Central memory CD4-positive, alpha-beta T cell (primary cell): ENCODE results near the gene AKT1.

Experiments used
- DNase-seq: peaks from one replicate; pipeline ENCODE4 v3.0.0; 2022

The AKT1 gene

DNA sequence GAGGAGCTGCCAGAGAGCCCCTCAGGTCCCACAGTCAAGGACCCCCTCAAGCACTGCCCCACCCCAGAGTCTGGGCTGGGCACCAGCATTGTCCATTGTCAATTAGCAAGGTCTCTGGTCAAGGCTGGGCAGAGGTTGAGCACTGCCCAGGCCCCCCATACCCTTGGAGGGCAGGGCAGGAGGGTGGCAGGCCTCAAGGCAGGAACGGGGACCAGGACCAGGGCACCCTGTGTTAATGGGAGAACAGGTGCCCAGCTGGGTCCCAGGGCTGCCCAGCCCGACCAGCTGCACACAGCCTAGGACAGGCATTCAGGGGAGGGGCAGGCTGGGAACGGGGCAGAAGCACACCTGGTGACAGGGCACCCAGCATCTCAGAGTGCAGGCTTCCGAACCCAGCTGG is 24.2 kb downstream of the AKT1 start:
- no peak for DNase-seq

DNA sequence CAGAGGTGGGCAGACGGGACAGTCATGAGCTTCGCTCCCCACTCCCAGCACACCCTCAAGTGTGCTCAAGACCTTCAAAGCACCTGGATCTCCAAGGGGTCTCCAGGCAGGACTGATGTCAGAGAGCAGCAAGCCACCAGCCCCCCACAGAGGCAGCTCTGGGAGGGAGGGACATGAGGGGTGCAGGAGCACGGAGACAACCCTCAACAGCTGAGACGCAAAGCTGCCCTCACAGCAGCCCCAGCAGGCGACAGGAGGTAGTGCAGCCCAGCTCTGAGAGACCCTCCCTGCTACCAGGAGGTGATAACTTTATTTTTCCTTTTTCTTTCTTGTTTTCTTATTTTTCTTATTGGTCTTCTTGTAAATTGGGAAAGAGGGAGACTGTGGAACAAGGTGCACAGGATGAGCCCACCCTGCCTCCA is 24.7 kb downstream of the AKT1 start:
- no peak for DNase-seq

DNA sequence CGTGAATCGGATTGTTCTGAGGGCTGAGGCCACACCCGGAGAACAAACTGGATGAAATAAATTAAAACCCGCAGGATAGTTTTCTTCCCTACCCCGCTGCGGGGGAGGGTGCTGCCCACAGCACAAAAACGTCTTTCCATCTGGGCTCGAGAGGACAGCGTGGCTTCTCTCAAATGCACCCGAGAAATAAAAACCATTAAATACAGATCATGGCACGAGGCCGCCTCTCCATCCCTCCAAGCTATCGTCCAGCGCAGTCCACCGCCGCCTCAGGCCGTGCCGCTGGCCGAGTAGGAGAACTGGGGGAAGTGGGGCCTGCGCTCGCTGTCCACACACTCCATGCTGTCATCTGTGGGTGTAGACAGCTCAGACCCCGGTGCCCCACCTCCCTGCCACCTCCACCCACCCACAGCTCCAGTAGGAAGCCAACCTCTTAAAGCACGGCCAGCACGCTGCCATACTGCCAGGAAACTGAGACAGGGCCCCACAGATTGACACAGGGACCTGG is 25.4 kb downstream of the AKT1 start:
- no peak for DNase-seq

DNA sequence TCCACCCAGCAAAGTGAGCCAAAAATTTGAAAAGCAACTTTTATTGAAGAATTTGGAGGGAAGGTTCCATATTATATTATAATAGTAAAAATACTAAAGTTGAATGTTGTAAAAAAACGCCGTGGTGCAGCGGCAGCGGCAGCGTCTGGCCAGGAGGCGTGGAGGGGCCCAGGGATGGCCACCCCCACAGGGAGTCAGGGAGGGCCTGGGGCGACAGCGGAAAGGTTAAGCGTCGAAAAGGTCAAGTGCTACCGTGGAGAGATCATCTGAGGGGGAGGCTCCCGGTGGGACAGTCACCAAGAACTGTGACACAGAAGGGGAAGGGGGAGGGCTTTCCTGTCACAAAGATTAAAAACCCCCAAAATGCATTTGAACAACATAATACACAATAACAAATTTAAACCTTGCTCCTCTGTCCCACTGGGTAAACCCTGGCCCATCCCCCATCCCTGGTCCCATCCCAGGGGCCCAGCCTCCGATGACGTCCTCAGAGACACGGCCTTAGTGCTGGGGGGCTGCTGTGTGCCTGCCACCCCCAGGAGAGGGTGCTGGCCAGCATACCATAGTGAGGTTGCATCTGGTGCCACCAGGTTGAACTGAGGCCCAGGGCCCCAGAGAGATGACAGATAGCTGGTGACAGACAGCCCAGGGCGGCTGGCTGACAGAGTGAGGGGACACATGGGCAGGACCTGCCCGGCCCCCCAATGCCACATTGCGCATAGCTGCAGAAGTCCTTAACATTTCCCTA is 26.1 kb downstream of the AKT1 start:
- DNase-seq, result no peak

DNA sequence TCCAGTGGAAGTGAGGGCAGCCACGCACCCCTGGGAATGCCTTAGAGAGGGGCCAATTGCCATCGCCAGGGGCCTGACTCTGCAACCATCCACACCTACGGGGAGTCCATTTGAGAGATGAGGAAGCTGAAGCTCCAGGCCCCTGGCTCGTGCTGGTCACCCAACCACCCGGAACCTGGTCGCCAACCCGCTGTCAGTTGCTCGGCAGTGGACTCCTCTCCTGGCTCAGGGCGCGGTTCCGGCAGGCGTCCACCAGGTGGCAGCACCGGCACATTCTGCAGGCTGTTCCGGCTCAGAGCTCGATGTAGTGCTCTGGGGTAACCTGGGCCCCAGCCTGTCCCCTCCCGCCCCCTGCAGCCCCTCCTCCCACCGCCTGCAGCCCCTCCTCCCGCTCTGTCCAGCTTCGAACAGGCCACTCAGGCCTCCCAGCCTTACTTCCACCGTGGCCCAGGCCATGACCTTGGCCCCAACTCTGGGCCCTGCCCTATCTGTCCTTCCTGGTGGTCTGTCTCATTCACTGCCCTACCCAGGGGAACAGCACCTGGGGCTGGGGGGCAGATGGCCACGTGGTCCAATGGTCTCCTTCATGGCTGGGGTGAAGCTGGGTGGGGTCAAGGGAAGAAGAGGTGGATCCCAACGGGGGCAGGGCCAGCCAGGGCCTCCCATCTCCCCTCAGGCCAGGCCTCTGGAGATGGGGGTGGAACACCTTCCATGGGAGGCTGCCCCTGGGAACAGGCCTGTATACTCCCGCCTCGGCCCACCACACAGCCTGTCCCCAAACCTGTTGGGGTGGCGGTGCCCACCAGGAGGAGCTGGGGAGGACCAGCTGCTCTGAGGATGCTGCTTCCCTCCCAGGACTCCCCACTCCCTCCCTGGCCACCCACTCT is 26.9 kb downstream of the AKT1 start:
- DNase-seq, result peak; percentile 82

DNA sequence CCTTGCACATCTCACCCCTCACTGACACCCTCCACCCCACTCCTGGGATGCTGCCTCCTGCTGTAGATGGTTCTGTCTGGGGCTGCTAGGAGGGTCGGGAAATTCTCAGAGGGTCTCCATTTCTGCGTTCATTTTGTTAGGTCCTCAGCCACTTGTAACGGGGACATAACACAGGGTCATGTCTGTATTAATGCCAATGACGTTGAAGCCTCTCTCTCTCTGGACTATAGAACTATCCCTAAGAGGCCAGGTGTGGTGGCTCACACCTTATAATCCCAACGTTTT is 28.0 kb downstream of the AKT1 start:
- no peak for DNase-seq

DNA sequence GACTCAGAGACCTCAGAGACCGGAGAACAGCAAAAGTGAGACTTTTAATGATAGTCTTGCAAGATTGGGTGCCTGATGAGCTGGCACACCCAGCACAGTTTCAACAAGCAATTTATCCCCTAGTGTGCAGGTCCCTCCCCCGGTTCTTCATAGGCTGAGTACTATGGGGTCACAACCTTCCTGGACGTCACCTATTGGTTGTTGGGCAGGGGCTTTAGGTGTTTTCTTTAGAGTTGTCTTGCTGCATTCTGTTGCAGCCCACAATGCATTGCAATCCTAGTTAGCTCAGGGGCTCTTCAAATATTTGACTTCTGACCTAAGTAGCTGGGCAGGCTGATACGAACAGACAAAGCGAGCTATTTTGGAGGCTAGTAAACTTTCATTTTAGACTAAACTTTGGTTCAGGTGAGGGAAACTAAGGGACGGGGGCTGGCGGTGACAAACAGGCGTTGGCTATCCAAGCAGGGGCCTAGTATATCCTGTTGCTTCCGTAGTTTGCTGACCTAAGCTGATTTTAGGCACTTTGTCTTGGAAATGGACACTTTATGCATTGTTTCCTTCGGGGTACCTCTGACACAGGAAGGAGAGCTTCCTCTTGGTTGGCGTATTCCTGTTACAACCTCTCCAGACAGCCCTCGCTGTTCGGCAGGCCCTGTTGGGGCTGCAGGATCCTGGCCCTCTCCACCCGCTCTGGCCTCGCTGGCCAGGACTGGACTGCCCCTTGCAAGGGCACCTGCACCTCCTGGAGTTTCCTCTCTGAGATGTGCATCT is 28.5 kb downstream of the AKT1 start:
- DNase-seq, result no peak

DNA sequence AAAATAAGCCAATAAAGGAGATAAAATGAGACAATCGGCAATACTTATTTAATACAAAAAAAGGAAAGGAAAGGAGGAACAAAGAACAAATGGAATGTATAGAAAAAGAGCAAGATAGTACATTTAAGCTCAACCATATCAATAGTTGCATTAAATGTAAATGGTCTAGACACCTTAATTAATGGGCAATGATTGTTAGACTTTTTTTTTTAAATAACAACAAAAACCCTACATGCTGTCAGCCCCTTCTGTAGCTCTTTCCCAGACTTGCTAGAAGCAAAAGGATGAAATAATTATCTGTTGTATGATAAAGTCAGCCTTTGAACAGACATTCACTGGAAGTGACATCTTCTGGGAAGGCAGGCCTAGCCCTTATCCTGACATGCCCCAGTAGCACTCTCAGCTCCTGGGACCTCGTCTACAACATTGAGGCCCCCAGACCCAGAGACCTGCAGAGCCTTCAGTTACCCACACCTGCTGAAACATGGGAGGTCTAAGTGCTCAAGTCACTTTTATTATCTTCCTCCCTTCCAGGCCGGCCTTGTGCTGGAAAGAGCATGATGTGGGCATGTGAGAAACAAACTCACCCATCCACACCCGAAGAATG is 29.2 kb downstream of the AKT1 start:
- no peak for DNase-seq

DNA sequence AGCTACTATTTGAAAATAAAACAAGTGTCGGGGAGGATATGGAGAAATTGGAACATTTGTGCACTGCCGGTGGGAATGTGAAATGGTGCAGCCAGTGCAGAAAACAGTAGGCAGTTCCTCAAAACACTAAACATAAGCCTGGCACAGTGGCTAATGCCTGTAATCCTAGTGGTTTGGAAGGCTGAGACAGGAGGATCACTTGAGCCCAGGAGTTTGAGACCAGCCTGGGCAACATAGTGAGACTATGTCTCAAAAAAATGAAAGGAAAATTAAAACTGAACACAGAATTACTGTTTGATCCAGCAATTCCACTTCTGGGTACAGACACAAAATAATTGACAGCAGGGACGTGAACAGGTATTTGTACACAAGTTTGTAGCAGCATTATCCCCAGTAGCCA is 30.0 kb downstream of the AKT1 start:
- DNase-seq, result no peak

DNA sequence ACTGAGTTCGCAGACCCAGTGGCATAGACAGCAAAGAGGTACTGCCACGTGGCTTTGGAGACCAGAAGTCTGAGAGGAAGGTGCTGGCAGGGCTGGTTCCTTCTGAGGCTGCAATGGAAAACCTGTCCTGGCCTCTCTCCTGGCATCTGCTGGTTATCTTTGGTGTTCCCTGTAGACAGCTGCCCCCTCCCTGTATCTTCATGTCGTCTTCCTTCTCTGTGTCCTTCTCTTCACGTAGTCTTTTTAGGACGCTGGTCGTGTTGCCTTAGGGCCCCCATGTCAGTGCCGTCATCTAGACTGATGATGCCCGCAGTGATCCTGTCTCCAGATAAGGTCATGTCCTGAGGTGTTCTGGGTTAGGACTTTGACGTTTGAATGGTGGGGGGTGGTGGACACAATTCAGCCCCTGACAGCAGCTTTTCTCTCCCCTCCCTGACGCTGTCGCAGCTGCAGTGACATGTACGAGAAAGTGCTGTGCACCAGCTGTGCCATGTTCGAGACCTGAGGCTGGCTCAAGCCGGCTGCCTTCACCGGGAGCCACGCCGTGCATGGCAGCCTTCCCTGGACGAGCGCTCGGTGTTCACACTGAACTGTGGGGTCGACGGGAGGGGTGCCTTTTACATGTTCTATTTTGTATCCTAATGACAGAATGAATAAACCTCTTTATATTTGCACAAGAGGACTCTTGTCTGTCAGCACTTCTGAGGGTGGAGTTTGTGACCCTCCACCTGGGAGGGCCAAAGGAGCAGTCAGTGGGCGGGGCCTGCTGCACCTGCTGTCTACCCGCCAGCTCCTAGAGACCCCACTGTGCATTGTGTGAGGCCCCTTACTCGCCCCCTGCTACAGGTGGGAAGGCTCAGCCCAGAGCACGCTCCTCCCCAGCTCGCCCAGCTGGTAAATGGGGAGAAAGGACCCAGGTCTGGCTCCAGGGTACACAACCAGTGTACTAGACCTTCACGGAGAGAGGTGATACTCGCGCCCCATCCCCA is 36.3 kb downstream of the AKT1 start:
- no peak for DNase-seq

DNA sequence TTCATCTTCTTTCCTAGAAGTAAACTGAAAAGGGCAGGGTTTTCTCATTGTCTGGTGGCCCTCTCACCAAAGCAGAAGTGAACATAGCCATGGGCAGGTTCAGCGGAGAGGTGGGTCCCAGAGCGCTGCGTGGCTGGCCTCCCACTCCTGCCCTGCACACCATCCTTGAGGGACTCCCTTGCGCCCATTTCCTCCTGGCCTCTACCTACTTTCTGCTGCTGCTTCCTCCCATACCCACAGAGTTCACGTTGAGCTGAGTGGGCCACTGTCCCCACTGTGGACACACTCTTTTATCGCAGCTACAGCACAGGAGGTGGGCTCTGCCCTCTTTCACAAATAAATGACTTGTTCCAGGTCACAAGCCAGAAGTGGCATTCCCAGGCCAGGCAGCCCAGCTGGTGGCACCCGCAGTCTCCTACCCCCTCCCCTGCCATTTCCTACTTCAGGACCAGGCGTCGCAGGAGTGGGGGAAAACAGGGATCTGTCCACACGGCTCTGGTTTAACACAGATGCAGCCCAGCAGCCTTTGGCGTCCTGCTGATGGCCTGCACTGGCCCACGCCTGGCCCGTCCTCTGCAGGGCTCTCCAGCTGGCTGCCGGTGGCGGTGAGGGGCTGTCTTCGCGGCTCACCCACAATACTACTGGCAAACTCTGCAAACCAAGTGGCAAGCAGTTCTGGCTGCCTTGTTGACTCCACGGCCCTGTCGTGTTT is 37.7 kb downstream of the AKT1 start:
- DNase-seq, result no peak

DNA sequence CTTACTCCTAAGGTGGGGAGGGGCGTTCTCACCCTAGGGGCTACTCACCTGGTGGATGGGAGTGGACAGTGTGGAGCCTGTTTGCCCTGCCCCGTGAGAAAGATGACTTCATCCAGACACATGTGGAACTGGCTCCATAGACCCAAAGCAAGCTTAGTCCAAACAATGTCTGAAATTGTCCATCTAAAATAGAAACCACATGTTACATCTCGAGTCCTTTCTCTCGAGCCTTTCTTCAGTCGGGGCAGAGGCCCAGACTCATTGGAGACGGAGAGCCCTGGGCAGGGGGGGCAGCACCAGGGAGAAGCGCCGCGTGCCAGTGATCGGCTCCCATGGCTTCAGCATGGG is 38.3 kb downstream of the AKT1 start:
- DNase-seq, result no peak

DNA sequence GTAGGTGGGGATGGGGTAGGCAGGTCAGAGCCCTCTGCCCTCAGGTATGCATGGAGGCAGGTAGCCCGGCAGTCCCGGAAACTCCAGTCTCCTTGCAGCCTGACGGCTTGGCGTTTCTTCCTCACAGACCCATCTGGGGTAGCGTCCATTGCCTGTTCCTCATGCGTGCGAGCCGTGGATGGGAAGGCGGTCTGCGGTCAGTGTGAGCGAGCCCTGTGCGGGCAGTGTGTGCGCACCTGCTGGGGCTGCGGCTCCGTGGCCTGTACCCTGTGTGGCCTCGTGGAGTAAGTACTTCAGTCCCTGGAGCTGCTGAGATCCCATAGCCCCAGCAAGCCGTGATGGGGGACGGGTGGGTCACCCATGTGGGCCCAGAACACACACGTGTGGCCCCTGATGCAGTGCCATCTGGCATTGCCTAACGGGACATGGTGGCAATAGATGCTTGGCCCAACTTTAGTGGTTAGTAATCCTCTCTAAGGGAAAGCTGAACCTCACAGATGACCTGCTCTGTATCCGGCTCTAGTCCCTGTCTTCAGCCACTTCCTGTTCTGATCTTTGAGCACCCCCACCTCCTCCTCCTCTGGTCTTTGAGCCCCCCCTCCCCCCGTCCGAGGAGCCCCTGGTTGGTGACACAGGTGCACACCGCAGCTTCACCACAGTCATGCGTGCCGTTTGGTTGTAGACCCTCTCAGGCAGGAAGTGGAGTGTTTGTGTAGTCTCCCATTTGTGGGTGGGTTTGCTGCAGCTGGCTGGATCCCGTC is 38.9 kb downstream of the AKT1 start:
- no peak for DNase-seq

DNA sequence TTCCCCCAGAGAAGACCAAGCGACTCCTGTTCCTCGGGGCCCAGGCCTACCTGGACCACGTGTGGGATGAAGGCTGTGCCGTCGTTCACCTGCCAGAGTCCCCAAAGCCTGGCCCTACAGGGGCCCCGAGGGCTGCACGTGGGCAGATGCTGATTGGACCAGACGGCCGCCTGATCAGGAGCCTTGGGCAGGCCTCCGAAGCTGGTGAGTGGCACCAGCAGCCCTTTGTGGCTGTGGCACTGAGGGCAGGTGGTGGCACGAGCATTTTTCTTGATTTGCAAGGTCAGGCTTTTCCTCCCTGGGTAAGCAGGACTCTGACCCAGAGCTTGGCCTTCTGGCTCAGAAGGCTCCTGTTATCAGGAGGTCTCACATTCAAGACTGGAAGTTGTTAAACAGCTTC is 39.9 kb downstream of the AKT1 start:
- no peak for DNase-seq

DNA sequence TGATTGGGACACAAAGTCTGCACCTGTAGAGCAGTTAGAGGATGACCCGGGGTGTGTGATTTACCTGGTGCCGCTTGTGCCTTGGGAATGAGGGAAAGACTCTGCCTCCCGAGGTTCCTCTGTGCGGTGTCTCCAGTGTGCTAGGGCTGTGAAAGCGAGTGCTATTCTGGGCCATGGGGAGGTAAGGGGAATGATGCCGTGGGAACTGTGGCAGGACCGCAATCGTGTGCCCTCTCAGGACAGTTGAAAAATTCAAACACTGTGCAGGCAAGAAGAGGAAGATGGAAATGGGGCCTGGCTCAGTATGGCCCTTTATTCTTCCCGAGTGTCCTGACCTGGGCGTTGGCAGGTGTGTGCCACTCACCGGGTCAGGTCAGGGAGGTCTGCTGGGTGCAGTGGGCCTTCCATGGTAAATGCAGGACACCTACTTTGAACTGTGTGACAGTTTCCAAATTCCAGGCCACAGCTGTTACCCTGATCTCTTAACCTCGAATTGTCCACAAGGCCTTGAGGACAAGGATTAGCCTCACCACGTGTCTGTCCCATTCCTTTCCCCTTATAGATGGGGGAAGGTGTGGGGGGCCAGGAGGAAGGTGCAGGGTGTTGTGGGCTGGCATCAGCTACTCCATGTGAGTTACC is 41.2 kb downstream of the AKT1 start:
- DNase-seq, result no peak

DNA sequence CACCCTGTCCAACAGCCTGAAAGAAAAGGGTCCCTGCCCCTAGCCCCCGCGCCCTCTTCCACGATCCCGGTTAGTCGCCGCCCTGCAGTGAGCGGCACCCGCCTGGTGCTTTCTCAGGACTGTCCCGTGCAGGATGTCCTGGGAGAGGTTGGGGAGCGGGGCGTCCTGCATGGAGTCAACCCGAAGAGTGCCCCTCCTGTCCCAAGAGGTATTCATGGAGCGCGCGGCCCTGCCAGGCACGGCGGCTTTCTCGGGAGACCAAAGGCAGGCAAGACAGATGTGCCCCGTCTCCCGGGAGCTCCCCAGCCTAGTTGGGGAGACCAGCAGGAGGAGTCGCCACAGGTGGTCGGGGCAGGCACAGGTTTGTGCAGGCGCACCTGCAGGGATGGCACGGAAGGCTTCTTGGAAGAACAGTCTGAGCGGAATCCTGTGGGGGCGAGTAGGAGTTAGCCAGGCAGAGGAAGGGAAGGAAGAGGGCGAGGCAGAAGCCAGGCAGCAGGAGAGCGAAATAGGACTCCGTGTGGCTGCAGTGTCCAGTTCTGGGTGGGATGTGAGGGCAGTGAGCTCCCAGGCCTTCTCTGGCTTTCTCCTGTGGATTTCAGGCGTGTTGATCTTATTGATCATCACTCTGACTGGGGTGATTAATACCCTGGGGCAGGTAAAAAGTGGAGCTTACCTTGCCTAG is 41.9 kb downstream of the AKT1 start:
- no peak for DNase-seq

DNA sequence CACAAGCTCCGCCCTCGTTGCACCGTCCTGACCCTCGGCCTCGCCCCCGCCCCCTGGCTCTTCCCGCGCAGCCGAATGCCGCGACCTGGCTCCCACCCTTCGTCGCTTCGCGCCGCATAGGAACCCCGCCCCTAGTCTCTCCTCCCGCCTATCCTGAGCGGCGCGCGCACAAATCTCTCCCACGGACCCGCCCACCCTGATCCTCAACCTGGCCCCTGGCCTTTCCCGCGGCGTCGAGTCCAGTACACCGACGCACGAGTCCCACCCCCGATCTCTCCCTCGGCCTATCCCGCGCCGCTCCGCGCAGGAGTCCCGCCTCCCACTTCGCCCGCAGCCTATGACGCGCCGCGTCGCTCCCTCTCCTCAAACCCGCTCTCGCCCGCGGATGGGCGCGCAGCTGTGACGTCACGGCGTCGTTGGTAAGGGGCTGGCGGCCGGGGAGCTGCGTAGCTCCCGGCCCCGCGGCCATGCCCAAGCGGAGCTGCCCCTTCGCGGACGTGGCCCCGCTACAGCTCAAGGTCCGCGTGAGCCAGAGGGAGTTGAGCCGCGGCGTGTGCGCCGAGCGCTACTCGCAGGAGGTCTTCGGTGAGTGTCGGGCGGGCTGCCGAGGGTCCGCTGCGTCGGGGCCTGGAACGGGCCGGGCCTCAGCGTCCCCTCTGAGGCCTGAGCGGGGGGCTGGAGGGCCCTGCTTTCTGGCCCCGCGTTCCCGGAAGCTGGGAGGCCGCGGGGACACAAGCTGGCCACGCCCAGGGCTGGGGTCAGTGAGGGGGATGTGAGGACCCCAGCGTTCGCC is 42.6 kb downstream of the AKT1 start, which contains the start of gene SIVA1:
Gene SIVA1 (plus strand): TSS at position 413 of the 793 bp plus-strand sequence. CDS start 55 bp downstream, at position 468.
- peak; percentile 99 for DNase-seq

DNA sequence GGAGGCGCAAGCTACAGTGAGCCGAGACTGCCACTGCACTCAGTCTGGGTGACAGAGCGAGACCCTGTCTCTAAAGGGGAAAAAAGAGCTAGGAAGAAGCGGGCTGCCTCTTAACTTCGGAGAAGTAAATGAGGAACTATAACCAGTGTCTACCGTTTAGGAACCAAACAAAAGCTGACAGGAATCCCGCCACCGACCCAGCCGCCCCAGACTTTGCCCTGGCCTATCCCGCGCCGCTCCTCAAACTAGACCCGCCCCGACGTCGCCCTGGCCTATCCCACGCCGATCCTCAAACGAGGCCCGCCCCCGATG is 43.2 kb downstream of the AKT1 start:
- no peak for DNase-seq
